CD4-positive, alpha-beta T cell treated with Interleukin-1 beta for 1 hour (primary cell): ENCODE measurements around the gene PSMB5.

Experiments used
- DNase-seq, 2 donors: peaks; one replicate each; pipeline ENCODE4 v3.0.0-alpha.2; 2020 to 2022

The PSMB5 gene

DNA sequence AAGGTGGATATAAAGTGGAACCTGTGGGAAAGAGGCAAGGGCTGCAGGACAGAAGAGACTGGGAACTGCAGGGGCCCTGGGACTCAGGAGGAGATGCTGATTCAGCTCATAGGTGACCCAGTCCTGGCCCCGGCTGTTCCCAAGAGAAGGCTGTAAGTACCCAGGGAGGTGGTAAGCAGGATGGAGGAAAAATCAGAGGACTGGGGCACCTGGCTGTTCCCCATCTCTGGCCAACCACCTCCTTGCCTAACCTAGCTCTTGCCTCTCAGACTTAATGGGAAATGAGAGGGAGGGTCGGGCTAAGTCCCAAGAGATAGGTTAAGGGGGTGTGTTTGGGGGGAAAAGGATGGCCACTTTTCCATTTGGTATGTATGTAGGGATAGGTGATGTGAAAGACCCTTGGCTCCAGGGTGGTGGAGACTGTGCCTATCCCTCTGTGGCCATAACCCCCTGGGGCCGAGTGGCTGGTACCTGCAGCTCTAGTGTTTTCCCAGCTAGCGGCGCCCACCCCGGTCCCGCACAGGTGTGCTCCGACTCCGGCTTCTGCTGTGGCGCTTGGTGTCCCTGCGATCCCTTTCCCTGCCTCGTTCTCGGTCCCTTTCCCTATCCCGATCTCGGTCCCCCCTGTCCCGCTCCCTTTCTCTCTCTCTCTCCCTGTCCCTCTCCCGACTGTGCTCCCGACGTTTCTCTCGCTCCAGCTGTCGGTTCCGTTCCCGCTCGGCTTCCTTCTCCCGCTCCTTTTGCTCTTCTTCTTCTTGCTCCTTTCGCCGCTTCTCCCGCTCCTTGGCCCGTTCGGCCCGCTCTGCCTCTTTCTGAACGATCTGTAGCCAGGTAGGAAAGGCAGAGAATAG is 24.2 kb upstream of the PSMB5 start:
- no peak for DNase-seq

DNA sequence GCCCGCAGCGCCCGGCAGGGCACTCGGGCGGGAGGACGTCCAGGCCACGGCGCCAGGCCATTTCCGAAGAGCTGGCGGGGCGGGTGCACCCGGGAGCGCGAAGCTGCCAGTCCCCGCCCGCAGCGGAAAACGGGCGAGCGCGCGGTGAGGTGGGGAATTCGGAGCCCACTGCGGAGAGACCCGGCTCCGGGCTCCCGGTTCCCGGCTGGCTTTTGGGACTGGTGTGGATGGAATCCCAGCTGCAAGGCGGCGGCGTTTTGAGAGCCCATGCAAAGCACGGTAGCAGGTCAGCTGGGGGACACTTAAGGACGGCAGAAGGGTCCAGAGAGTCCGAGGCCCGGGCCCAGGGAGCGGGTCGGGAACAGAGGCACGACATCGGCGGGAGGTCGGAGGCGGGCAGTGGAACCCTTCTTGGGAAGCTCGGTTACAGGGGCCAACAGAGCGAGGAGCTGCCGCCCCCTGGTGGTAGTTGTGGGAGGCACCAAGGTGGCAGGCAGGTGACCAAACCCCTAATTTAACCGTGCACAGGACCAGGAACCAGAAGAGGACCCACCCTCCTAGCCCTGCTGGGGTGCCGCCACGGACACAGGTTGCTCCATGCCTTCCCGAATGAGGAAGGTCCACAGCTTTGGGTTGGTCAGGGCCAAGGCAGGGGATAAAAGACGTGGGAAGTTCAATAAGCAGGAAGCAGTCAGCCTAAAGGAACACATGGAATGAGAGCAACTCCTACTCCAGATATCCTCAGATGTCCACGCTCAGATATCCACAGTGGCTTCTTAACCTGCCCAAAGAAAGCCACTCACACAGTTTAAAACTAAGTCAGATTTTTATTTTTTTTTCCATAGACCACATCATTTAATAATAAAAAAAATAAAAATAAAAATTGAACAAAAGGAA is 23.3 kb upstream of the PSMB5 start:
- DNase-seq: peak; percentile 83 to 86

DNA sequence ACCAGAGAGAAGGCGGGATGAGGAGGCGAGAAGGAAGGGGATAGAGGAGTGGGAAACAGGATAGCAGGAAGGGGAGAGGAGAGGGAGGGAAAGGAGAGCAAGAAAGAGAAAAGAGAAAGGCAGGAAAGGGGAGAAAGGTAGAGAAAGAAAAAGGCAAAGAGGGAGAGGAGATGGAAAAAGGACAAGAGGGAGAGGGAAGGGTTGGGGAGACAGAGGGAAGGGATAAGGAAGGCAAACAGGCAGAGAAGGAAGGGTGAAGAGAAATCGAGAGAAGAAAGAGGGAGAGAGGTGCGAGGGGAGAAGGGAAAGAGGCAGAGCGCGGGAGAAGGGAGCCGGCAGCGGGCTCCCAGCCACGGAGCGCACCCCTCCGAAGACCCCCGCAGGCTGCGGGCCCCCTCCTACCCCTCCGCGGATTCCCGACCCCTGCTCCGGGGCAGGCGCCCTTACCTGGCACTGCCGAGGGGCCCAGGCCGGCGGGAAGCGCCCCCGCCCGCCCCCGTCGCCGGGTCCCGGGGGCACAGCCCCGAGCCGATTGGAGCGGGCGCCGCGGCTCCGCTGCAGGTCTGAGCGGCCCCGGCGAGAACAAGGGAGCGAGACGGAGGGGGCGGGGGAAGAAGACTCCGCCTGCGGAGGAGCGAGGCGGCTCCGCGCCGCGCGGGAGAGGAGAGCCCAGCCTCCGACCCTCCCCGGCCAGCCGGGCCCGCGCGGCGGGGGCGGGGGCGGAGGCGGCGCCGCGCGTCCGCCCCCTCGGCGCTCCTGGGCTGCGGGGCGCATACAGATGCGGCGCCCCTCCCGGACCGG is 22.5 kb upstream of the PSMB5 start, which contains the start of gene CDH24:
TSS of gene CDH24 (minus strand) at position 565 of the 801 bp plus-strand sequence. CDS start 1,787 bp downstream, outside the sequence.
- DNase-seq: peak; percentile 73 to 74

DNA sequence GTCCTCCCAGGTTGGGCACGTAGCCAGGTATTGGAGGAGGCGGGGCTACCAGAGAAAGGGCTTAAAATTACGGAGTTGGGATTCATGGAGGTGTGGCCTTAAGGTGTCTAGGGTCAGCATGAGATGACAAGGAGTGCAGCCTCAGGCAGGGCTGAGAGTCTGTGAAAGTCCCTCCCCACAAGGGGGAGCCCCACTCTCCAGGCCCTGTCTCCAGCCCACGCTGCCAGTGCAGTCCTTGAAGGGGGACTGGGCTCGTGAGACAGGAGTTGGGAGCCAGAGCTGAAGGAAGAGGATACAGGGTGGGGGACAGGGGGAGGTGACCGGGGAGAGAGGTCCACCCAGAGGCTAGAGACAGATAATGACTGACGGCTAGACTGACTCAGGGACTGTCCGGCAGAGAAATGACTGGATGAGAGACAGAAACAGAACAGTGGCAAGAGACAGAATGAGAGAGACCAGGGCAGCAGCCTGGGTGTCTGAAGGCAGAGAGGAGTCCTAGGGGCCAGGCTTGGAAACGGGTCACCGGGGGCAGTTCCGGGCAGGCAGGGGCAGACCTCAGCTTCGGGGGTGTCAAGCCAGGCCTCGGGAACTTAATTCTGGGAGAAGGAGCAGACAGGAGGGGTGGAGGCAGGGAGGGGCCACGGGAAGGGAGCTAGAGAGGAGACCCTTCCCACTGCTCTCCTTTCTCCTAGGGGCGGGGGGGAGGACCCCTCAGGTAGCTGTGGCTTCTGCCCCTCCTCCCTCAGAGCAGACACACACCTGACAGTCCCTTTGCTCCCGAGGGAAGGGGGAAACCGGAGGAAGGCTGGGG is 21.6 kb upstream of the PSMB5 start:
- peak; percentile 74 for DNase-seq

DNA sequence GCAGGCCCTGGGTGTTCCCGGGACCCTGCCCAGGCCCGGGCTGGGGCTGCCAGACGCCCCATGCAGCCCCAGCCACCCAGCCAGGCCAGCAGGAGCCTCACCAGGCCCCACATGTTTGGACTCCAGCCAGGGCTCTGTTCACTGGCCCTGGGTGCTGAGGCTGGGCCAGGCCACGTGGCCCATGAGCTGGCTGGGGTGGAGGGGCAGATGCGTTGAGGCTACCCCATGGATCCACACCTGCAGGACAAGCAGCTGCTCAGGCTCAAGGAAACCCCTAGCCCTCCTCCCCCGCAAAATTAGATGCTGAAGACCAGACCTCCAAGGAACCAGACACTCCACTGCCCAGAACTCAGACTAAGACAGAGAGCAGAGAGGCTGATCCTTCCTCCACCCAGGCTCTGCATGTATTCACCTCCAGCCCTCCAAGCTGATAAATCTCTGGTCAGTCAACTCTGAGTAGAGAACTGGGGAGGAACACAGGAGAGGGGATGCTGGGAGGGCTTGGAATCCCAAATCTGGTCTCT is 21.0 kb upstream of the PSMB5 start:
- no peak for DNase-seq

DNA sequence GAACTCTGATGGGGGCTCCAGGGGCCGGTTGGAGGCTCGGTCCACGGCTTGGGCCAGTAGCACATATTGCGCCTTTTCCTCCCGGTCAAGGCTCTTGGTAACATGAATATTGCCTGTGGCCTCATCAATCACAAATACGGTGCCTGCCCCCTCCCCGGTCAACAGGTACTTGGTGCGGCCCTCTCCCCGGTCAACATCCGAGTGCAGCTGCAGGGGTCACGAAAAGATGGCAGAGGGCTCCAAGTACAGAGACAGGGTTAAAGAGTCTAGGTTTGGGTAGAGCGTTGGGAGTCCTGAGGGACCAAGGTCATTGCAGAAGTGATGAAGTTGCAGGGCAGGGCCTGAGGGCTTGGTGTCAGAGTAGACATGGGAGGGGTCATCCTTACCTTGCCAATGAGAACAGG is 20.4 kb upstream of the PSMB5 start:
- DNase-seq: no peak

DNA sequence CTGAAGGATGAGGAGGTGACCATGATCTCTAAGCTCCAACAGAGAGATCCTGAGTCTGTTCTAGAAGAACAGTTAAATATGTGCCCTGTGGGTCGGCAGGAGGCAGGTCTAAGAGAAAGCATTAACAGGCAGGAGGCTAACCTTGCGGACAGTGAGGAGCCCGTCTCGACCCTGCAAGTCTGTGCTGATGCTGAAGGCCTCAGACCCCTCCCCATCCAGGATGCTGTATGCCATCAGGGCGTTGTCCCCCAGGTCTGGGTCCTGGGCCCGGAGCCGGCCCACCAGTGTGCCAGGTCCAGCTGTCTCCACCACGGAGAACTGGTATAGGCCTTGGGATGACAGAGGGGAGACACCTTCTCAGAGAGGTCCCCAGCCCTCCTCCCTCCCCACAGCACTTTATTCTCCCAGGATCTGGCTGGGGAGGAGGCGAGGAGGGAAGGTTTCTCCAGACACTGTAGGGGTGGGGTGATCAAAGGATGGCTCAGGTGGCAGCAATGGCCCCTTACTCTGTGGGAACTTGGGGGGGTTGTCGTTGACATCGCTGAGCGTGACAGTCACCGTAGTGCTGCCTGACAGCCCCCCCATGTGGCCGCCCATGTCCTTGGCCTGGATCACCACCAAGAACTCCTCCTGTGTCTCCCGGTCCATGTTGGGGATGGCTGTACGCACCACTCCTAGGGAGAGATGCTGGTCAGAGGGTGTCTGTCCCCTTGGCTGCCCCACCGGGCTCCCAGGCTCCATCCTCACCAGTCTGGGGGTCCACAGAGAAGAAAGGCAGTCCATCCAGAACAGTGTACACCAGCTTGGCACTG is 19.5 kb upstream of the PSMB5 start:
- no peak for DNase-seq

DNA sequence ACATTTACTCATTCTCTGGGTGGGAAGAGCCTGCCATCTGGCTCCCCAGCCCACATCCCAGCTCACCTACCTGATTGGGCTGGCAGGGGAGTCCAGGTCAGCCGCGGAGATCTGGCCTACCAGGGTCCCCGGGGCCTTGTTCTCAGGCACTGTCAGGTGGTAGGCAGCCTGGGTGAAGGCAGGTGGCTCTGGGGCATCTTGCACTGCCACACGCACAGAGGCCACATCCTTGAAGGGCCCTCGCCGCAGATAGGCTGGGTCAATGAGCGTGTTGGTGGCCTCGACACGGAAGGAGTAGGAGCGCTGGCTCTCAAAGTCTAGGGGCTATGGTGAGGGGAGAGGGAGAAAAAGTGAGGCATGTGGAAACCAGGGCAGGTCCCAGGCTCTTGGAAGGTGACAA is 18.7 kb upstream of the PSMB5 start:
- no peak for DNase-seq

DNA sequence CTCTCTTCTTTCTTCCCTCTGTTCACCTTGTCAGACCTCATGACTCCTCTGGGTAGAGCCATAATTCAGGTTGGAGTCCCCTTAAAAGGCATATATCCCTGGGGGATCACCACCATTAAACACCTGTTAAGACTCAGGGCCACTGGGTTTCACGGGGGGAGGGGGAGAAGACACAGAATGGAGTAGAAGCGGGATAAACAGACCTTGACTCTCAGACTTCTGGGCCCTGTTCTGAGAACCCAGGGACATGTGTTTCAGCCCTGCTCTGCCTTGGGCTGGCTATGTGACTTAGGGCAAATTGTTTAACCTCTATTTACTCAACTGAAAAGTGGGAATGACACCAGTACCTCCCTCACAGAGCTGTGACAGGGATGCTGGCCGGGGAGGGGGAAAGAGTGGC is 18.0 kb upstream of the PSMB5 start:
- no peak for DNase-seq

DNA sequence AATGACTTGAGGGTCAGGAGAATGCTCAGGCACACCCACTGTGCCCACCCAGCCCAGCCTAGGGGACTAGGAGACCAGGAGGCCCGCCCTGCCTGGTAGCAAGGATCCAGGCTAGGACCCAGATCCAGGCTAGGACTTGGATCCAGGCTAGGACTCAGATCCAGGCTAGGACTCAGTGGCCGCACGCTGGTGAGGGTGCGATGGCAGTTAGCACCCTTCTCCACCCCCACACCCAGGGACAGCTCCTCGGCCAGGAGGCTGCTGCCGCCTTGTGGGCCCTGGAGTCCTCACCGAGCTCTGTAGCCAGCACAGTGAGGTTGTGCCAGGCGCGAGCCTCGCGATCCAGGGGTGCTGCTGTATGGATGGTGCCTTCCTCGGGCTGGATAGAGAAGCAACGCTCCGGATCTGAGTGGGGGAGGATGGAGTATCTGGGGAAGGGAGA is 17.5 kb upstream of the PSMB5 start:
- DNase-seq: no peak

DNA sequence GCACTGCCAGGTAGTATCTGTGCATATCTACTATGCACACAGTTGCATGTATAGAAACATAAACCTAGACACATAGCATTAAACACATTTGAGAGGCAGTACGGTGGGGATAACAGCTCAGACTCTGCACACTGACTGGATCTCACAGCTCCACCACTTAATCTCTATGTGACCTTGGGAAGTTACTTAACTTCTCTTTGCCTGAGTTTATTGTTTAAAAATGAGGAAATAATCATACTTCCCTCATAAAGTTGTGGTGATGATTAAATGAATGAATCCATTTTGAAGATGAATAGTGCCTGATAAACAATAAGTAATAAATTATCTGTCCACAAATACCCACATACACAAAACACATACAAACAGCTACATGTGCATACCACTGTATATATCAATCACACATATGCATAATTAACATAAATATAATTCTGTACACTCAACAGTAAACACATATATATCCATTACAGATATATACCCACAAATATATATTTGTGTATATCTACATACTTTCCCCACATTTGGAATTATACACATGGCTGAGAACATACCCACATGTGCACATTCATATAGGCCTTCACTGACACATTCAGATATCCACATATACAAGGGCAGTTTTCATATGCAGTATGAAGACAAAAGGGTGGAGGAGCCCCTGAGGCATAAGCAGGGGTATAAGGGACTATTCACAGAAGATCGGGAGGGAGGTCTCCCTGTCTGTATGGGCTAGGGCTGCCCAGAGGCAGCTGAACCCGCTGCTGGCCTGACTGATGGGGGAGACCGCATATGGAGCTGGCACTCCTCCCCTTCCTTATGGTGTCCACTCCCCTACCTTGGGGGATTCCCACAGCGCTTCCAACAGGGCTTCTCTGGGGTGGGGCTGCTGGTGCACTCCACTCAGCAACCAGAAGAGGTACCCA is 16.7 kb upstream of the PSMB5 start:
- no peak for DNase-seq

DNA sequence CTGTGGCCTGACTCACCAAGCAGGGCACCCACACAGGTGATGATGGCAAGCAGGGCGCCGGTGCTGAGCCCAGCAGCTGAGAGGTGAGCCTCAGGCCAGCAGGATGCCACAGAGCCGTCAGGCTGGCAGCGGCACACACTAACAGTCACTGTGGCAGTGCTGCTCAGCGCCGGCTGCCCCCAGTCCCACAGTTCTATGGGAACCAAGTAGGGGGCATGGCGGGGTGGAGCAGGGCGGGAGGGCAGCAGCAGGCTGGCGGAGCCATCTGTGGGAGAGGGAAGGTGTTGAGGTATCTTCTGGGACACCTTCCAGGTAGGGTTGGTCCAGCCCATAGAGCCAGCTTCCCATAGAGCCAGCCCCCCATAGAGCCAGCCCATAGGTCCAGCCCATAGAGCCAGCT is 14.3 kb upstream of the PSMB5 start:
- DNase-seq: no peak

DNA sequence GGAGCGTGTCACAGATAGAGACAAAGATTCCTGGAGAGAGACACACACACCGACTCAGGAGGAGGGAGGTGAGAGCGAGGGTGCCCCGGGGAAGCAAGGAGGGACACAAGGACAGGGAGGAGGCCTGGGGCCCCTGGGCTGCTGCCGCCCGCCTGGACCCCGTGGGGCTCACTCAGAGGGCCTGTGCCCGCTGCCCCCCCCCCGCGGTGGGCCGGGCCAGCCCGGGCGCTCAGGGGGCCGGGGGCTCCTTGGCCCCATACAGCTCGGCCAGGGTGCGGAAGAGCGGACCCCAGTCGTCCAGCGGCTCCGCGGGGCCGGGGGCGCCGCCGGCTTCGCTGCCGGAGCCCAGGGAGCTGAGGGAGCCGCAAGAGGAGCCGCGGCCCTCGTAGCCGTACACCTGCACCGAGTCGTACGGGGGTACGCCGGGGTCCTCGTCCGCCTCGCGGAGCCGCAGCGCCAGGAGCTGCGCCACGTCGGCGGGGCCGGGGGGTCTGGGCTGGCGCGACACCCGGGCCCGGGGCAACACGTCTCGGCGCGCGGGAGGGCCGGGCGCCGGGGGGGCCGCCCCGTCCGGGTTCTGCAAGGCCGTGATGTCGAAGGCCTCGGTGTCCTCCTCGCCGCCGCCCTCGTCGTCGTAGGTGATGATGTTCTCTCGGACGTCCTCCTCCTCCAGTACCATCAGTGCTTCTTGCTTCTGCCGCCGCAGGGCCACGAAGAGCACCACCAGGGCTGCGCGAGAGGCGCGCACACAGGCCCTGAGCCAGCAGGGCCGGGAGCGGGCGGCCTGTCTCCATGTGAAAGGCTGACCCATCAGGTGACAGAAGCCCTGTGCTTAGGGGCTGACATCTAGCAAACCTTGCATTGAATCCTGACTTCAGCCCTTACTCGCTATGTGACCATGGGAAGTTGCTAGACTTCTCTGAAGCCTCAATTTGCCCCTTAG is 13.3 kb upstream of the PSMB5 start:
- no peak for DNase-seq

DNA sequence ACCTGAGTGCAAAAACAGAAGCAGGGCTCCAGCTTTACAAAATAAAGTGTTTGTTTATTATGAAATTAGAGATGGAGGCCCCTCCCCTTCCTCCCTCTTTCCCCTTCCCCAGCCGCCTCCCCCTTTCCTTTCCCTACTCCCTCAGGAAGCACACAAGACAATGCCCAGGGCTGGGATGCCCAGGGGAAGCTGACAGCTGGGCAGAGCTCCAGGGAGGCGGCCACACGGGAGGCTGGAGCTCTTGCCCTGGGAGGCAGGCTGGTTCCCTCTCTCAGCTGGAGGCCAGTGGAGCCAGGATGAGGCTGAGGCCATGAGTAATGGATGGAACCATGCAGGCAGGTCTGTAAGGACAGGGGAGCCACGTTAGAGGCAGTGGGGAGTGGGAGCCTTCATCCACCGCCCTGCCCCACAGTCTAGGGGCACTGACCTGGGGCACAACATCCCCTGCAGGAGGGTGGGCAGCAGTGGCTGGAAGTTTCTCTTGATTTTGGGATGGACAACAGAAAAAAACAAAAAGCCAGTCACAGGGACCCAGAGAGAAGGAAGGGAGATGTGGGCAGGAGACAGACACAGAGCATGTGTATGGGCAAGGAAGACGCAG is 12.4 kb upstream of the PSMB5 start:
- no peak for DNase-seq

DNA sequence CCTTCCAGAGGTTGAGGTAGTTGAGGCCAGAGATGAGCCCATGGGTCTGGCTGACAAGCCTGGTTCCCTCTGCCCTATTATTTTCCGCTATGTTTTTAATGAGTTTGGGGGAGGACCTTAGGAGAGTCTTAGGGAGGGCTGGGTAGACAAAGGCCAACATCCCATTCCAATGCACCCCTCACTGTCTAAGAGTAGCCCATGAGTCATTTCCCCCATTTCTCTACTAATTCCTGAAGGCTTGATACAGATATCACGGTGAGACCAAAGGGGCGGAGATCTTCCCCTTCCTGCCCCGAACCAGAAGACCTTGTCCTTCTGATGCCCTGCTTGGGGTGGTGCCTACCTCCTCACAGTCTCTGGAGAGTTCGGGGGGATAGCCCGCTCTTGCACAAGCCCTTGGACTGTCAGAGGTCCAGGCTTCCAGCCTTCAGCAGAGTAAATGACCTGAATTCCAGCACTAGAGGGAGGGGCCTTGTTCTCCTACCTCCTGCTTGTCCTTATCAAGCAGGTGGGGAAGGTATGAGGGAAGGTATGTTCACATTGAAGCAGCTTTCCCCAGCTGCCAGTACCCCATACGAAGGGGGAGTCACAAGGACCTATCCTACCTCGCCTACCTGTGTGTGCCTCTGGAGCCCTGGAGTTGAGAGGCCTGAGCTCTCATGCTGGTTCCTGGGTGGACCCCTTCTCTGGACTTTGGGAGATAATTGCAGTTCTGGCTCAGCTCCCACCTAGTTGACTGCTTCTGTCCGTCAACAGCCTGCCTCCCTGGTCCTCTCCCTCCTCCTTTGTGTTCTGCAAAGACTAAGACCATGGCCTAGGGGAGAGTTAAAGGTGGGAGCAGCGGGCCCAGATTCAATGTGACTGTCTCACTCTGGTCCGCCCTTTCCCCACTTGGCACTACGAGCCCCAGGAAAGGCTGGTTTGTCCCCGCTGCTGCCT is 11.0 kb upstream of the PSMB5 start:
- no peak for DNase-seq

DNA sequence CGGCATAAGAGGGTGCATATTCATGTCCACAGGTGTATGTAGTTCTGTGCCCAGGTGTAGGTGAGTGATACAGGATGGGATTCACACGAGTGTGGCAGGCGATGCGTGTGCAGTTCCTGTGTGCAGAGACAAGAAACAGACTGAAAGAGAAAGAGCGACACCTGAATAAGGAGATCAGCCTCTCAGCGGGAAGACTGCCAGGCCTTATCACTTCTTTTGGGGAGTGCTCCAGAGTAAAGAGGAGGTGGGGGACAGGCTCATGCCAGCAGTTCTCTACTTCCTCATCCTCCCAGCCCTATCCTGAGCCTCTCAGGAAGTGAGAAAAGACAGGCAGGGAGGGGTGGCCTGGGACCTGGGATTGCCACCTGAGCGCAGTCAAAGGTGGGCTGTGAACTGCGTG is 10.1 kb upstream of the PSMB5 start:
- no peak for DNase-seq

DNA sequence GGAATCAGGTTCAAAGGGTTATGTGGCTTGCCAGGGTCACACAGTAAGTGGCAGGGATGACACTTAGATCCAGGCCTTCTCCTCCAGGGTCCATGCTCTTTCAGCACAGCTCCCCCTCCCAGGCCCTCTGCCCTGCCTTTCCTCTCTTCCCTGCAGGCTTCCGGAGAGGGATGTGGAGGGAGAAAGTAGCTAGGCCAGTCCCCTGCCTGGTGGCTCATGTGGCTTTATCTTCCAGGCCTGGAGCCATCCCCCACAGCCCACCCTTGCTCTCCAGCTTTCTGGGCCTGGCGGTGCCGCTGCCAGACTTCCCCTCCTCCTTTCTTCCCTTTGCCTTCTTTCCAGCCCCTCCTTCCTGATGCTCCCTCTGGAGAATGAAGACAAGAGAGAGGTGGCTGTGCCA is 9.1 kb upstream of the PSMB5 start:
- DNase-seq: no peak
